Neutrophil (primary cell): ENCODE results near the gene SREBF2.

Experiments
- H3K27ac ChIP-seq: fragments of 200-600 bp; sonication (generic); 2 replicates; pipeline ENCODE4 v1.5.1; 2016; ENCODE audit warnings: mild to moderate bottlenecking, moderate library complexity
- H3K27me3 ChIP-seq: fragments of 200-600 bp; sonication (generic); 2 replicates; pipeline ENCODE4 v1.6.0; 2016; ENCODE audit warnings: mild to moderate bottlenecking
- H3K36me3 ChIP-seq: fragments of 200-600 bp; sonication (generic); 2 replicates; pipeline ENCODE4 v1.5.1; 2017
- H3K4me1 ChIP-seq, 2 experiments: fragments of 200-600 bp in 1 of 2; sonication (generic) in 1 of 2; 1 replicate in 1 of 2; 2 replicates in 1 of 2; pipeline versions ENCODE4 v1.5.1 to v1.6.1; 2013 to 2016; ENCODE audit warnings: low read depth in 1 of 2, low read length in 1 of 2, mild to moderate bottlenecking in 1 of 2, moderate library complexity in 1 of 2; ENCODE audit not compliant: control insufficient read depth in 1 of 2, insufficient read depth in 1 of 2
- H3K4me3 ChIP-seq, 2 experiments: fragments of 200-600 bp in 1 of 2; sonication (generic) in 1 of 2; 1 replicate in 1 of 2; 2 replicates in 1 of 2; pipeline ENCODE4 v1.5.1; 2013 to 2016; ENCODE audit warnings: low read depth in 1 of 2, low read length in 1 of 2, mild to moderate bottlenecking in 1 of 2, moderate library complexity in 1 of 2
- H3K9me3 ChIP-seq: fragments of 200-600 bp; sonication (generic); 2 replicates; pipeline ENCODE4 v1.5.1; 2016
- TF ChIP-seq, protein P1 (sequence below): fragments of 200-600 bp; sonication (generic); IDR thresholded peaks from 2 replicates; pipeline ENCODE4 v1.5.1; 2016; ENCODE audit warnings: antibody characterized with exemption

The SREBF2 gene

GRCh38 chr22:41902016-41902415 is 69.1 kb downstream of the SREBF2 start:
- TF ChIP-seq, protein P1, sequence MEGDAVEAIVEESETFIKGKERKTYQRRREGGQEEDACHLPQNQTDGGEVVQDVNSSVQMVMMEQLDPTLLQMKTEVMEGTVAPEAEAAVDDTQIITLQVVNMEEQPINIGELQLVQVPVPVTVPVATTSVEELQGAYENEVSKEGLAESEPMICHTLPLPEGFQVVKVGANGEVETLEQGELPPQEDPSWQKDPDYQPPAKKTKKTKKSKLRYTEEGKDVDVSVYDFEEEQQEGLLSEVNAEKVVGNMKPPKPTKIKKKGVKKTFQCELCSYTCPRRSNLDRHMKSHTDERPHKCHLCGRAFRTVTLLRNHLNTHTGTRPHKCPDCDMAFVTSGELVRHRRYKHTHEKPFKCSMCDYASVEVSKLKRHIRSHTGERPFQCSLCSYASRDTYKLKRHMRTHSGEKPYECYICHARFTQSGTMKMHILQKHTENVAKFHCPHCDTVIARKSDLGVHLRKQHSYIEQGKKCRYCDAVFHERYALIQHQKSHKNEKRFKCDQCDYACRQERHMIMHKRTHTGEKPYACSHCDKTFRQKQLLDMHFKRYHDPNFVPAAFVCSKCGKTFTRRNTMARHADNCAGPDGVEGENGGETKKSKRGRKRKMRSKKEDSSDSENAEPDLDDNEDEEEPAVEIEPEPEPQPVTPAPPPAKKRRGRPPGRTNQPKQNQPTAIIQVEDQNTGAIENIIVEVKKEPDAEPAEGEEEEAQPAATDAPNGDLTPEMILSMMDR: no peak
- Histone ChIP-seq H3K27me3 (no peaks in the 10 kb centered on the region), H3K4me3 (no peak overlapping the region), H3K4me1 (no peaks in the 10 kb centered on the region), H3K36me3 (peaks cover 99% of the 10 kb centered on the region), H3K9me3 (no peaks in the 10 kb centered on the region), H3K27ac (no peak overlapping the region)

DNA sequence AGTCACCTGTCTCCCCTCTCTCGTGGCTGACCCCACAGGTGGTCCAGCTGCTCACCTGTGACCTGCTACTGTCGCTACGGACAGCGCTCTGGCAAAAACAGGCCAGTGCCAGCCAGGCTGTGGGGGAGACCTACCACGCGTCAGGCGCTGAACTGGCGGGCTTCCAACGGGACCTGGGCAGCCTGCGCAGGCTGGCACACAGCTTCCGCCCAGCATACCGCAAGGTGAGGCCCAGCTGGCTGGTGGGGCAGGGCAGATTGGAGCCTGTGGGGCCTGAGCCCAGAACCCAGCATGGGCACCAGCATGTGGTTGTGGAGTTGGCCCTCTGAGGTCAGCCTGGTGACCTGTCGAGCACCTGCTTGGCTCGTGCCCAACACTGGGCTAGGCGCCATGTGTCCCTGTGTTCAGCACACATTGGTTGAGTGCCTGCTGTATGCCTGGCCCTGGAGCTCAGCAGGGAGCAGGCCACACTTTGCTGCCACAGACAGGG is 70.1 kb downstream of the SREBF2 start:
- TF ChIP-seq, protein P1: no peak
- Histone ChIP-seq H3K9me3 (no peaks in the 10 kb centered on the region), H3K4me3 (no peak overlapping the region), H3K27ac (no peak overlapping the region), H3K4me1 (peaks cover 6% of the 10 kb centered on the region in 2 experiments), H3K27me3 (no peaks in the 10 kb centered on the region), H3K36me3 (peaks cover 89% of the 10 kb centered on the region)

DNA sequence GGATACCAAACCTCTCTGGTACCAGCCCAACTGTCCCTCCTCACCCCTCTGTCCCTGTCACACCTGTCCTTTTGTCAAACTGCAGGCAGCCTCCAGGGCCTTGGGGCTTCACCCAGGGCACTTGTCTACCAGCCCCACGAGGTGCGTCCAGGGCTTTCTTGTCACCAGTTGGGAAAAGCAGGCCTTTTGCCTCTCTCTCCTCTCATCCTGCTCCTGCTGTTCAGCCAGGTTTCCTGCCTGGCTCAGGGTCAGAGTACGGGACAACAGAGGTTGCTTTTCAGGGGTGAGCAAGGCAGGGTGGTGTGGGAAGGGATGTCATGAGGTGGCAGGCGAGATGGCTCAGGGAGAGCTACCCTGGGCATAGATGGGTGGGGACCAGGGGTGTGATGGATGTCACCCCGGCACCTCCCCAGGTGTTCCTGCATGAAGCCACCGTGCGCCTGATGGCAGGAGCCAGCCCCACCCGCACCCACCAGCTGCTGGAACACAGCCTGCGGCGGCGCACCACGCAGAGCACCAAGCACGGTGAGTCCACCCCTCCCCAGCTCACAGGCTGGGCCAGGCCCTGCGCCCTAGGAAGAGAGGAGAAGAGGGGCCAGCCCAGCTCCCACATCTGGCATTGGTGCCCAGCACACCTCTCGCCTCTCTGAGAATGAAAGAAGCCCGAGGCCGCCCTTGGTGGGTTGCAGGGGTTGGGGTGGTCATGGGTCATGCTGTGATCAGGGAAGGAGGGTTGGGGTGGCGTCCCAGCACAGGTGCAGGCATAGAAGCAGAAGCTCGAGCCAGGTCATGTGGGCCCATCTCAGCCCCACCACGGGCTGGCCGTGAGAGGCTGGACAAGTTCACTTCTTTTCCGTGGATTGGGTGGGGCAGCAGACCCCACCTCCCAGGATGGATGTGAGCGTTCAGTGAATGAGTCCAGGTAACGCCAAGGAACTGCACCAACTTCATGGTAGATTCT is 71.8 kb downstream of the SREBF2 start:
- TF ChIP-seq, protein P1: no peak
- Histone ChIP-seq H3K9me3 (no peaks in the 10 kb centered on the region), H3K4me1 (peaks cover 22 to 24% of the 10 kb centered on the region in 2 experiments), H3K27me3 (peaks cover 9% of the 10 kb centered on the region), H3K4me3 (no peak overlapping the region), H3K27ac (no peak overlapping the region), H3K36me3 (peaks cover 71% of the 10 kb centered on the region)

DNA sequence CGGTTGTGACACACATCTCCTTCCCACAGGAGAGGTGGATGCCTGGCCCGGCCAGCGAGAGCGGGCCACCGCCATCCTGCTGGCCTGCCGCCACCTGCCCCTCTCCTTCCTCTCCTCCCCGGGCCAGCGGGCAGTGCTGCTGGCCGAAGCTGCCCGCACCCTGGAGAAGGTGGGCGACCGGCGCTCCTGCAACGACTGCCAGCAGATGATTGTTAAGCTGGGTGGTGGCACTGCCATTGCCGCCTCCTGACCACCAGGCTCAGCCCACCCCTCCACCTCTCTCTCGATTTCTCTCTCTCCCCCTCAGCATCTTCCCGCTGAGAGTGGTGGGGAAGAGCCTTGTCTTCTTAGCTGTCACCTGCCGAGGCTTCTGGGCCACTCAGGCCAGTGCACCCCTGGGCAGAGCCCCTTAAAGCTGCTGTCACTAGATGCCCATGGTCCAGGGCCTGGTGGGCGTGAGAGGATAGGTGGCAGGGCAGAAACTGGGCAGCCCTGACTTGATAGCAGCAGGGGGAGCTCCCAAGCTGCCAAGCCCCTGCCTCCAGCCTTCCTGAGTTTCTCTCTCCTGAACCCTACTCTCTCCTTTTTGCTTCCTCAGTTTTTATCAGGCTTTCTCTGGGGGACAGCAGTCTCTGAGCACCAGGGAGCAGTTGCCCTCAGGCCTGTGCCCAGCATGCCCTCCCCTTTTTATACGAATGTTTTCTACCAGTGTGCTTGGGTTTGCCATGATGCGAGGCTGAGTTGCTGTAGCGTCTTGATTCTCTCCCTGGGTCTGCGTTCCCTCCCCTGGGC is 72.7 kb downstream of the SREBF2 start:
- Histone ChIP-seq H3K27ac (no peak overlapping the region), H3K4me3 (no peak overlapping the region), H3K27me3 (peaks cover 18% of the 10 kb centered on the region), H3K36me3 (peaks cover 63% of the 10 kb centered on the region), H3K4me1 (peaks cover 26 to 33% of the 10 kb centered on the region in 2 experiments), H3K9me3 (no peaks in the 10 kb centered on the region)
- TF ChIP-seq, protein P1: no peak

DNA sequence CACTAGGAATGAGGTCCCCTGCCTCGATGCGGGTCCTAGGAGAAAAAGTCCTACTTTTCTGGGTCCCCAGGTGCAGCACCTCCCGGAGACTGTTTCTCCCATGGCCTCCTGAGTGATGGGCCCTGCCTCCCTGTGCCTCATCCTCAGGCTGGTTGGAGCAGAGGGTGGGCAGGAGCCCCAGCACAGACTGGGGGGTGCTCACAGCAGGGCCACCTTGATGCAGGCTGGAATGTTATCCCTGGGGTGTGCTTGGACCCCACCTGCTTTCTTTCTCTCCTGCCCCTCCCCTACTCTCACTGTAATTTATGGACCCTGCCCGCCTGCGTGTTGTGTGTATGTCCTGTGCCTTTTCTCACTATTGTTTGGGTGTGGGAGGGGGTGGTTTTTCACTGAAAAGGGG is 73.9 kb downstream of the SREBF2 start:
- H3K4me3 ChIP-seq: no peak overlapping the region
- peaks cover 30% of the 10 kb centered on the region for H3K27me3 ChIP-seq
- H3K4me1 ChIP-seq: peaks cover 31 to 40% of the 10 kb centered on the region in 2 experiments
- TF ChIP-seq, protein P1: no peak
- no peaks in the 10 kb centered on the region for H3K9me3 ChIP-seq
- no peak overlapping the region for H3K27ac ChIP-seq
- H3K36me3 ChIP-seq: peaks cover 51% of the 10 kb centered on the region
